Gastrocnemius medialis (tissue), 4 donors: Measurements from ENCODE around the gene TNFSF10. TPM values are rescaled to one million over a fixed set of nuclear protein-coding genes. Genes with fewer than 3 reads are reported as not detected.

Experiments
- ATAC-seq, 2 donors: fragments of 150-250 bp; one replicate each; pipeline ENCODE4 v1.9.1; 2016
- DNase-seq, 2 donors: peaks; one replicate each; pipeline ENCODE4 v3.0.0-alpha.2; 2019
- H3K27ac ChIP-seq, 4 donors: fragments of 200-600 bp; sonication (generic); 1 replicate in 1 of 4; 2 replicates in 3 of 4; pipeline ENCODE4 v1.5.1; 2016 to 2018; ENCODE audit warnings: mild to moderate bottlenecking in 2 of 4, moderate library complexity in 1 of 4
- H3K27me3 ChIP-seq, 3 donors: fragments of 200-600 bp; sonication (generic) in 2 of 3; 1 replicate in 1 of 3; 2 replicates in 2 of 3; pipeline versions ENCODE4 v1.5.1 to v1.6.0; 2016 to 2019; ENCODE audit warnings: mild to moderate bottlenecking in 1 of 3, moderate library complexity in 1 of 3
- H3K36me3 ChIP-seq, 2 donors: fragments of 200-600 bp; sonication (generic) in 1 of 2; one replicate each; pipeline ENCODE4 v1.5.1; 2017 to 2018
- H3K4me1 ChIP-seq, 2 donors: fragments of 200-600 bp; sonication (generic) in 1 of 2; one replicate each; pipeline ENCODE4 v1.5.1; 2016 to 2017; ENCODE audit warnings: mild to moderate bottlenecking in 2 of 2
- H3K4me3 ChIP-seq, 4 donors: fragments of 200-600 bp; sonication (generic) in 3 of 4; 1 replicate in 1 of 4; 2 replicates in 3 of 4; pipeline ENCODE4 v1.5.1; 2016 to 2019; ENCODE audit warnings: mild to moderate bottlenecking in 2 of 4
- H3K9me3 ChIP-seq, 3 donors: fragments of 200-600 bp; sonication (generic) in 2 of 3; 1 replicate in 1 of 3; 2 replicates in 2 of 3; pipeline ENCODE4 v1.5.1; 2016 to 2019
- POLR2A ChIP-seq, 2 donors: fragments of 450-650 bp; IDR thresholded peaks; one replicate each; pipeline ENCODE4 v1.6.1; 2017; ENCODE audit warnings: antibody characterized with exemption in 2 of 2, mild to moderate bottlenecking in 2 of 2, moderate library complexity in 2 of 2
- in situ Hi-C, 4 donors: fragments of 200-750 bp; cut with MboI; loops; one replicate each; pipeline versions ENCODE4 v1.15.0 to v1.8.0; 2017; ENCODE audit warnings: low sequenced_read_pairs in 4 of 4
- intact Hi-C: fragments of 100-400 bp; cut with DNase I; formaldehyde crosslinking; loops from one replicate; pipeline ENCODE4 v1.15.1; 2023; ENCODE audit warnings: low total_unique reads
- total RNA-seq, 4 donors: library from RNA; depleted of rRNA; stranded (reverse); fragments of >200 nt; gene quantifications; one replicate each; pipeline versions ENCODE4 v1.1.0 to v1.2.3, GENCODE V29; 2016
- TF ChIP-seq, protein P1 (sequence below), 5 experiments: fragments of 450-650 bp in 3 of 5; fragments of 200-600 bp in 2 of 5; sonication (generic) in 2 of 5; IDR thresholded peaks in 4 of 5; conservative IDR thresholded peaks in 1 of 5; 1 replicate in 4 of 5; 2 replicates in 1 of 5; pipeline ENCODE4 v1.5.1; 2016 to 2019; ENCODE audit warnings: antibody characterized with exemption in 5 of 5, mild to moderate bottlenecking in 3 of 5, moderate library complexity in 3 of 5

Gene TNFSF10
- total RNA-seq, 4 donors from 2014 or later = 10.2 to 32.8 (median 24.3) TPM

DNA sequence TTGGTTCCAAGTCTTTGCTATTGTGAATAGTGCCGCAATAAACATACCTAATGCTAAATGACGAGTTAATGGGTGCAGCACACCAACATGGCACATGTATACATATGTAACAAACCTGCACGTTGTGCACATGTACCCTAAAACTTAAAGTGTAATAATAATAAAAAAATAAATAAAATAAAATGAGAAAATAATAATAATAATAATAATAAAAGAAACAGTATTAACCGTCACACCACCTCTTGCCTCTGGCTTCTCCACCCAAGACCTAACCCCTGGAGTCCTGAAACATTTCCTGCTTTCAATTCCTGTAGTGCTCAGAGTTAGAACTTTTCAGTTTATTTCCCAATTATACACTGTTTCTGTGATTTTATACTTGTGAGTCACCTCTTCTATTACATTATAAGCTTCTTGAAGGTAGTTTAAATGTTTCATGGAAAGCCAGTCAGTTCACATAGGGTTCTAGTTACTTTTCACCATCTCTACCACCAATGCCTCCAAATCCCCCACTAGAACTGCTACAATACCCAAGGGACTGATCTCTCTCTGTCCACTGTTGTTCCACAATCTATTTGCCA, 56.6 kb downstream of the TNFSF10 start:
- Histone ChIP-seq H3K4me3 (no peak overlapping the region), H3K9me3 (no peaks in the 10 kb centered on the region), H3K36me3 (no peaks in the 10 kb centered on the region), H3K4me1 (no peaks in the 10 kb centered on the region), H3K27me3 (no peaks in the 10 kb centered on the region), H3K27ac (no peak overlapping the region)
- in situ Hi-C loops = no loop called here
- intact Hi-C loops = no loop called here
- TF ChIP-seq, protein P1, sequence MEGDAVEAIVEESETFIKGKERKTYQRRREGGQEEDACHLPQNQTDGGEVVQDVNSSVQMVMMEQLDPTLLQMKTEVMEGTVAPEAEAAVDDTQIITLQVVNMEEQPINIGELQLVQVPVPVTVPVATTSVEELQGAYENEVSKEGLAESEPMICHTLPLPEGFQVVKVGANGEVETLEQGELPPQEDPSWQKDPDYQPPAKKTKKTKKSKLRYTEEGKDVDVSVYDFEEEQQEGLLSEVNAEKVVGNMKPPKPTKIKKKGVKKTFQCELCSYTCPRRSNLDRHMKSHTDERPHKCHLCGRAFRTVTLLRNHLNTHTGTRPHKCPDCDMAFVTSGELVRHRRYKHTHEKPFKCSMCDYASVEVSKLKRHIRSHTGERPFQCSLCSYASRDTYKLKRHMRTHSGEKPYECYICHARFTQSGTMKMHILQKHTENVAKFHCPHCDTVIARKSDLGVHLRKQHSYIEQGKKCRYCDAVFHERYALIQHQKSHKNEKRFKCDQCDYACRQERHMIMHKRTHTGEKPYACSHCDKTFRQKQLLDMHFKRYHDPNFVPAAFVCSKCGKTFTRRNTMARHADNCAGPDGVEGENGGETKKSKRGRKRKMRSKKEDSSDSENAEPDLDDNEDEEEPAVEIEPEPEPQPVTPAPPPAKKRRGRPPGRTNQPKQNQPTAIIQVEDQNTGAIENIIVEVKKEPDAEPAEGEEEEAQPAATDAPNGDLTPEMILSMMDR (IDR thresholded peaks at IDR 0.05 in 4 of 5, conservative IDR thresholded peaks at IDR 0.05 in 1 of 5) = no peak
- TF ChIP-seq POLR2A (IDR thresholded peaks at IDR 0.05) = no peak
- ATAC-seq (no peak), DNase-seq (no peak)

DNA sequence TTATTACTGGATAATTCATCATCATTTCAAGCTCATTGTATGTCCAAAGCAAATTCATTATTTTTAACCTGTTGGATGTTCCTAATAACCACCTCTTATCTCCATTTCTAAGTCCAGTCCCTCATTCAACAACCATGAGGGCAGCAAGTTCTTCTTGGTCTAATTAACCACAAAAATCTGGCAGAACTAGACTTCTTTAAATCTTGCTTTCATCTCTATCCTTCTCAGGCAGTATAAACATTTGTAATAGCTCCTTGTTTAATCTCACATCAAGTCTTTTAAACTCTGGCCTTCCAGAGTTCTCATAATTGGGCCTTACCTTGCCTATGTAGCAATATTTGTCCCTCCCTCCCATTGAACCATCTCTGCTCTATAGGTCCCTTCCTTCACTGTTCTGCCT, 57.9 kb downstream of the TNFSF10 start:
- no peak overlapping the region for H3K4me3 ChIP-seq
- no peaks in the 10 kb centered on the region for H3K4me1 ChIP-seq
- TF ChIP-seq POLR2A (IDR thresholded peaks at IDR 0.05) = no peak
- TF ChIP-seq, protein P1 (IDR thresholded peaks at IDR 0.05 in 4 of 5, conservative IDR thresholded peaks at IDR 0.05 in 1 of 5) = no peak
- no peak overlapping the region for H3K27ac ChIP-seq
- DNase-seq (no peak), ATAC-seq (no peak)
- intact Hi-C loops (loop anchor here (2.0 kb wide), 1 partner anchor 36 kb away; no protein-coding TSS in a partner anchor), in situ Hi-C loops (no loop called here)
- no peaks in the 10 kb centered on the region for H3K27me3 ChIP-seq
- H3K36me3 ChIP-seq = no peaks in the 10 kb centered on the region
- H3K9me3 ChIP-seq = no peaks in the 10 kb centered on the region

DNA sequence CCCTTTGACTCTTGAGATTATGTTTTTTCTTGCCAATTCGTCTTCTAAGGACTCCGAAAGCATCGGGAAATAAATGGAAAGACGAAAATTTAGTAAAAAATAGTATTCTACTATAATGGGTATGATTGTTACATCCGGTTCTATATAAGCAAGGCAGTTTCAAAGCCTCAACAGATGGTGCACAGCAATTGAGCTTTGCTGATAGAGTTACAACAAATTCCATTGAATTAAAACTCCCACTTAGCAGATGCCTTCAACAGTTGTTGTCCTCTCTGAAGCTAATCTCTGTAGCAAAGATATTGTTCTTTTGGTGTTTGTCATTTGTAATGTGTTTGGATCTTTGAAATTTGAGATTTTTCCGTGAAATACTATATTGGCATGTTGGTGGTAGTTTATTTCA, 58.9 kb downstream of the TNFSF10 start:
- Histone ChIP-seq H3K27ac (no peak overlapping the region), H3K4me3 (no peak overlapping the region), H3K36me3 (no peaks in the 10 kb centered on the region), H3K9me3 (no peaks in the 10 kb centered on the region), H3K27me3 (no peaks in the 10 kb centered on the region), H3K4me1 (no peaks in the 10 kb centered on the region)
- ATAC-seq (no peak), DNase-seq (no peak)
- intact Hi-C loops = loop anchor here (2.0 kb wide), 1 partner anchor 36 kb away; no protein-coding TSS in a partner anchor
- TF ChIP-seq, protein P1 (IDR thresholded peaks at IDR 0.05 in 4 of 5, conservative IDR thresholded peaks at IDR 0.05 in 1 of 5) = no peak
- TF ChIP-seq POLR2A (IDR thresholded peaks at IDR 0.05) = no peak
- in situ Hi-C loops = no loop called here

DNA sequence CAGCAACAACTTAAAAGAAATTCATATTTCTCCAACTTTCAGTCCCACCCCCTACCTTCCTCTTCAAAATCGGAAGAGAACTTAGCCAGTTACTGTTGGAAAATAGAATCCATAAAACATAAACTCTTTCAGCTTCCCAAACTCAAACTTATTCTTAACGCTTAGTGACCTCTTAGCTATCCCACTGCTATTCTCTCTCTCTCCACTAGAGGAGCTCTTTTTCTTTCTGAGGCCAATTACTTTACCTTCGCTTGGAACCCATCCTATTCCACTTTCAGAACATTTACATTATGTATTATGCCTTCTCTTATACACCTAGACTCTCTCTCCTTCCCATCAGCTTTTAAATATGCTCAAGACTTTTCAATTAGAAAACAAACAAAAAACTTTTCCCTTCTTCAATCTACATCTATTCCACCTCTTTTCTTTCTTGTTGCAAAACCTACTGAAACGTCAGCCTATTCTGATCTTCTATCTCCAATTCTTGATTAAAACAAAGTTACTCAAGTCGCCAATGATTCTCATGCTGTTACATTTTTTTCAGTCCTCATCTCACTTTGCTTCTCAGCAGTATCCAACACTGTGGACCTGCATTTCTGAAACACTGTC, 61.6 kb downstream of the TNFSF10 start:
- intact Hi-C loops (no loop called here), in situ Hi-C loops (no loop called here)
- DNase-seq = no peak
- no peaks in the 10 kb centered on the region for H3K9me3 ChIP-seq
- no peaks in the 10 kb centered on the region for H3K27me3 ChIP-seq
- no peak for TF ChIP-seq POLR2A (IDR thresholded peaks at IDR 0.05)
- TF ChIP-seq, protein P1 (IDR thresholded peaks at IDR 0.05 in 4 of 5, conservative IDR thresholded peaks at IDR 0.05 in 1 of 5) = peak; percentile 34 to 78 (median 52)
- no peak overlapping the region for H3K27ac ChIP-seq
- no peak overlapping the region for H3K4me3 ChIP-seq
- ATAC-seq = no peak
- no peaks in the 10 kb centered on the region for H3K4me1 ChIP-seq
- H3K36me3 ChIP-seq = no peaks in the 10 kb centered on the region
